Mucosa of rectum (tissue), 2 donors: Measurements from ENCODE around the gene USP20.

Source experiments
- H3K27ac ChIP-seq, 2 donors: one replicate each; pipeline ENCODE4 v1.7.0; 2013; ENCODE audit warnings: inconsistent platforms in 2 of 2, low read depth in 2 of 2, low read length in 2 of 2
- H3K27me3 ChIP-seq, 2 donors: one replicate each; pipeline ENCODE4 v1.7.0; 2013; ENCODE audit warnings: low read length in 2 of 2; ENCODE audit not compliant: control insufficient read depth in 2 of 2, insufficient read depth in 2 of 2
- H3K36me3 ChIP-seq, 2 donors: one replicate each; pipeline ENCODE4 v1.7.0; 2013; ENCODE audit warnings: low read length in 2 of 2; ENCODE audit not compliant: control insufficient read depth in 2 of 2, insufficient read depth in 2 of 2
- H3K4me1 ChIP-seq, 2 donors: one replicate each; pipeline ENCODE4 v1.7.0; 2013; ENCODE audit warnings: low read length in 2 of 2, mild to moderate bottlenecking in 1 of 2; ENCODE audit not compliant: control insufficient read depth in 2 of 2, insufficient read depth in 2 of 2
- H3K4me3 ChIP-seq, 2 donors: one replicate each; pipeline ENCODE4 v1.7.0; 2013; ENCODE audit warnings: low read length in 2 of 2
- H3K9ac ChIP-seq, 2 donors: one replicate each; pipeline ENCODE4 v1.7.0; 2013; ENCODE audit warnings: low read length in 2 of 2, low read depth in 1 of 2, mild to moderate bottlenecking in 1 of 2
- H3K9me3 ChIP-seq, 2 donors: one replicate each; pipeline ENCODE4 v1.7.0; 2013; ENCODE audit warnings: low read length in 2 of 2; ENCODE audit not compliant: control insufficient read depth in 2 of 2
- donor health status: healthy.
- donor health status: Normal muscosa, but diverticular disease.

The USP20 gene

DNA sequence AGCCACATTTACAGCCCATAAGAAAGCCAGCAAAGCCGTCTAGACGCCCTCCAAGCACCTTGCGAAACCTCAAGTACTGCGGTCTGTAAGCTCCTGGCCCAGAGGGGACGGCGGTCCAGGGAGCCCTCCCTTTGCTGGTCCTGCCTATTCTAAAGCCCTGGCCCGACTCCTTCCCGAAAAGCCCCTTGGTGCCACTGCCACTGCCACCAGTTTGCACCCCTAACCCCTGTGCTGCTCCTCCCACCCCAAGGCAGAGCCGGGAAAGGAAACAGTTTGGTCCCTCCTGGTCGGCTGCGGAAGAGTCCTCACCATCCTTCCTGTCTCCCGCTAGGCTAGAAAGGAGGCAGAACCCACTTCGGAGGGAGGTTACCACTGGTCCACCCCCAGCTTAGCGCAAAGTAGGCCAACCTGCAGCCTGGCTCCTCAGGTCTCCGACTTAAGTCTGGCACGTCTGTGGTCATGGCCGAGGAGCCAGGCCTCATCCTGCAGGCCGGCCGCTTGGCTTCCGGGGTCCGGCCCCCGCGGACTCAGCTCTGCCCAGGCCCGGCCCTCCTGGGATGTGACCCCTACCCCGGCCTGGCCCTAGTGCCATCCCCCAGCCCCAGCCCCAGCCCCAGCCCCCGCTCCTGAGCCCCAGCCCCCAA, 12.2 kb upstream of the USP20 start:
- H3K9ac ChIP-seq = peak overlapping the region; percentile 26 to 64
- peak overlapping the region; percentile 79 to 94 for H3K4me3 ChIP-seq
- H3K9me3 ChIP-seq = no peaks in the 10 kb centered on the region
- H3K4me1 ChIP-seq = peaks cover 3 to 7% of the 10 kb centered on the region in 2 donors
- H3K27me3 ChIP-seq = no peaks in the 10 kb centered on the region
- peak overlapping the region in 1 of 2 donors; percentile 15 for H3K27ac ChIP-seq
- peaks cover 23 to 38% of the 10 kb centered on the region in 2 donors for H3K36me3 ChIP-seq

GRCh38 chr9:129823542-129823934, 11.7 kb upstream of the USP20 start:
- Histone ChIP-seq H3K27me3 (no peaks in the 10 kb centered on the region), H3K27ac (peak overlapping the region; percentile 57 to 76), H3K9me3 (no peaks in the 10 kb centered on the region), H3K4me3 (peak overlapping the region; percentile 78 to 94), H3K36me3 (peaks cover 21 to 37% of the 10 kb centered on the region in 2 donors), H3K9ac (peak overlapping the region; percentile 72 to 79), H3K4me1 (peaks cover 3 to 7% of the 10 kb centered on the region in 2 donors)

GRCh38 chr9:129823935-129824601, 11.2 kb upstream of the USP20 start, which contains the start of gene TOR1A:
Gene TOR1A, minus strand, starts transcription at chr9:129824136. Its CDS starts 51 bp downstream, at chr9:129824085.
- Histone ChIP-seq H3K4me3 (peak within 1 kb of the TSS; percentile 79 to 94), H3K27ac (peak within 1 kb of the TSS; percentile 57 to 76), H3K9me3 (no peaks in the 10 kb centered on the region), H3K9ac (peak within 1 kb of the TSS; percentile 72 to 79), H3K36me3 (peaks cover 22 to 37% of the 10 kb centered on the region in 2 donors), H3K4me1 (peaks cover 3 to 7% of the 10 kb centered on the region in 2 donors), H3K27me3 (no peaks in the 10 kb centered on the region)

- Histone ChIP-seq H3K9me3 (no peaks in the 10 kb centered on the region), H3K27ac (no peak overlapping the region), H3K27me3 (no peaks in the 10 kb centered on the region), H3K4me1 (peaks cover 3 to 7% of the 10 kb centered on the region in 2 donors), H3K9ac (no peak overlapping the region), H3K4me3 (no peak overlapping the region), H3K36me3 (peaks cover 23 to 47% of the 10 kb centered on the region in 2 donors)
These were observed 8.9 kb upstream of the USP20 start for GRCh38 chr9:129826344-129826743.

- no peak overlapping the region for H3K27ac ChIP-seq
- no peak overlapping the region for H3K4me3 ChIP-seq
- no peak overlapping the region for H3K9ac ChIP-seq
- no peaks in the 10 kb centered on the region for H3K9me3 ChIP-seq
- peaks cover 23 to 48% of the 10 kb centered on the region in 2 donors for H3K36me3 ChIP-seq
- H3K27me3 ChIP-seq = no peaks in the 10 kb centered on the region
- H3K4me1 ChIP-seq = peaks cover 3 to 7% of the 10 kb centered on the region in 2 donors
These were observed 8.5 kb upstream of the USP20 start for GRCh38 chr9:129826759-129827158.

- peaks cover 28 to 48% of the 10 kb centered on the region in 2 donors for H3K36me3 ChIP-seq
These were observed 7.2 kb upstream of the USP20 start for GRCh38 chr9:129828051-129828450.

GRCh38 chr9:129828969-129829368, 6.3 kb upstream of the USP20 start:
- Histone ChIP-seq H3K4me1 (peaks cover under 1 to 5% of the 10 kb centered on the region in 2 donors), H3K36me3 (peaks cover 32 to 52% of the 10 kb centered on the region in 2 donors), H3K27me3 (no peaks in the 10 kb centered on the region), H3K27ac (no peak overlapping the region), H3K4me3 (no peak overlapping the region), H3K9me3 (no peaks in the 10 kb centered on the region), H3K9ac (no peak overlapping the region)

More at GRCh38 chr9:129828051-129828450, 7.2 kb upstream of the USP20 start:
- H3K27me3 ChIP-seq = no peaks in the 10 kb centered on the region
- H3K9ac ChIP-seq = no peak overlapping the region
- no peaks in the 10 kb centered on the region for H3K9me3 ChIP-seq
- H3K27ac ChIP-seq = no peak overlapping the region
- H3K4me3 ChIP-seq = no peak overlapping the region
- H3K4me1 ChIP-seq = peaks cover 1 to 2% of the 10 kb centered on the region in 2 donors

- H3K27ac ChIP-seq = no peak overlapping the region
- no peak overlapping the region for H3K4me3 ChIP-seq
- peaks cover 14 to 18% of the 10 kb centered on the region in 2 donors for H3K4me1 ChIP-seq
- H3K9me3 ChIP-seq = no peaks in the 10 kb centered on the region
- H3K9ac ChIP-seq = no peak overlapping the region
- H3K27me3 ChIP-seq = no peaks in the 10 kb centered on the region
- H3K36me3 ChIP-seq = peaks cover 30 to 47% of the 10 kb centered on the region in 2 donors
These were observed 2.3 kb upstream of the USP20 start for GRCh38 chr9:129832982-129833381.

- peak overlapping the region; percentile 71 to 99 for H3K4me3 ChIP-seq
- H3K36me3 ChIP-seq = peaks cover 18 to 32% of the 10 kb centered on the region in 2 donors
- peak overlapping the region; percentile 72 to 95 for H3K9ac ChIP-seq
- peaks cover 14 to 18% of the 10 kb centered on the region in 2 donors for H3K4me1 ChIP-seq
- peak overlapping the region; percentile 66 to 88 for H3K27ac ChIP-seq
- H3K27me3 ChIP-seq = no peaks in the 10 kb centered on the region
- H3K9me3 ChIP-seq = no peaks in the 10 kb centered on the region
These were observed 650 bp upstream of the USP20 start for GRCh38 chr9:129834489-129835127.

- peaks cover 14 to 18% of the 10 kb centered on the region in 2 donors for H3K4me1 ChIP-seq
- H3K9me3 ChIP-seq = no peaks in the 10 kb centered on the region
- H3K4me3 ChIP-seq = peak overlapping the region; percentile 71 to 99
- H3K9ac ChIP-seq = peak overlapping the region; percentile 72 to 74
- H3K27ac ChIP-seq = peak overlapping the region; percentile 52 to 77
- no peaks in the 10 kb centered on the region for H3K27me3 ChIP-seq
- H3K36me3 ChIP-seq = peaks cover 12 to 20% of the 10 kb centered on the region in 2 donors
These were observed 584 bp downstream of the USP20 start for GRCh38 chr9:129835860-129836223.
